Measurements from ENCODE around the gene GPI. TPM values are rescaled to one million over a fixed set of nuclear protein-coding genes. Genes with fewer than 3 reads are reported as not detected.
A peak's percentile ranks its signal among the peaks of the same experiment; 100 is the strongest.

The GPI gene
- total and polyA plus RNA-seq, 10 donors = 57.5 to 257 (median 161) TPM

- DNase-seq = no peak
- no peak for TF ChIP-seq POLR2A (IDR thresholded peaks at IDR 0.05)
- peak in 1 of 3 donors; percentile 23 for TF ChIP-seq POLR2AphosphoS5 (IDR thresholded peaks at IDR 0.05)
- TF ChIP-seq, protein P1, sequence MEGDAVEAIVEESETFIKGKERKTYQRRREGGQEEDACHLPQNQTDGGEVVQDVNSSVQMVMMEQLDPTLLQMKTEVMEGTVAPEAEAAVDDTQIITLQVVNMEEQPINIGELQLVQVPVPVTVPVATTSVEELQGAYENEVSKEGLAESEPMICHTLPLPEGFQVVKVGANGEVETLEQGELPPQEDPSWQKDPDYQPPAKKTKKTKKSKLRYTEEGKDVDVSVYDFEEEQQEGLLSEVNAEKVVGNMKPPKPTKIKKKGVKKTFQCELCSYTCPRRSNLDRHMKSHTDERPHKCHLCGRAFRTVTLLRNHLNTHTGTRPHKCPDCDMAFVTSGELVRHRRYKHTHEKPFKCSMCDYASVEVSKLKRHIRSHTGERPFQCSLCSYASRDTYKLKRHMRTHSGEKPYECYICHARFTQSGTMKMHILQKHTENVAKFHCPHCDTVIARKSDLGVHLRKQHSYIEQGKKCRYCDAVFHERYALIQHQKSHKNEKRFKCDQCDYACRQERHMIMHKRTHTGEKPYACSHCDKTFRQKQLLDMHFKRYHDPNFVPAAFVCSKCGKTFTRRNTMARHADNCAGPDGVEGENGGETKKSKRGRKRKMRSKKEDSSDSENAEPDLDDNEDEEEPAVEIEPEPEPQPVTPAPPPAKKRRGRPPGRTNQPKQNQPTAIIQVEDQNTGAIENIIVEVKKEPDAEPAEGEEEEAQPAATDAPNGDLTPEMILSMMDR (IDR thresholded peaks at IDR 0.05 in 8 of 11, conservative IDR thresholded peaks at IDR 0.05 in 3 of 11) = no peak
- Histone ChIP-seq H3K36me3 (peaks cover 11 to 100% (median 79%) of the 10 kb centered on the region in 6 donors), H3K9me3 (no peaks in the 10 kb centered on the region), H3K4me1 (no peaks in the 10 kb centered on the region), H3K27me3 (replicated peaks in 1 of 7) (no peaks in the 10 kb centered on the region), H3K27ac (no peak overlapping the region), H3K4me3 (no peak overlapping the region)
- intact Hi-C loops (cut with DNase I; ENCODE audit: low total_unique reads) = no loop called here
- WGBS, 5 donors = 88 to 96% (median 96%) methylated on average over 7 to 14 of the region's 14 CpGs
Measured at GRCh38 chr19:34381399-34382251, 16.6 kb downstream of the GPI start.

- Histone ChIP-seq H3K4me3 (no peak overlapping the region), H3K27ac (no peak overlapping the region), H3K9me3 (no peaks in the 10 kb centered on the region), H3K4me1 (no peaks in the 10 kb centered on the region), H3K36me3 (peaks cover 11 to 100% (median 74%) of the 10 kb centered on the region in 6 donors), H3K27me3 (replicated peaks in 1 of 7) (no peaks in the 10 kb centered on the region)
- intact Hi-C loops (cut with DNase I; ENCODE audit: low total_unique reads) = no loop called here
- WGBS, 5 donors = 93 to 98% (median 97%) methylated on average over 4 of the region's 4 CpGs
- DNase-seq = no peak
- no peak for TF ChIP-seq POLR2AphosphoS5 (IDR thresholded peaks at IDR 0.05)
- TF ChIP-seq POLR2A (IDR thresholded peaks at IDR 0.05) = no peak
- TF ChIP-seq, protein P1 (IDR thresholded peaks at IDR 0.05 in 8 of 11, conservative IDR thresholded peaks at IDR 0.05 in 3 of 11) = no peak
Measured at GRCh38 chr19:34382471-34382870, 17.5 kb downstream of the GPI start.

- TF ChIP-seq POLR2AphosphoS5 (IDR thresholded peaks at IDR 0.05) (no peak), POLR2A (IDR thresholded peaks at IDR 0.05) (no peak)
- TF ChIP-seq, protein P1 (IDR thresholded peaks at IDR 0.05 in 8 of 11, conservative IDR thresholded peaks at IDR 0.05 in 3 of 11) = no peak
Measured at GRCh38 chr19:34383599-34383998, 18.6 kb downstream of the GPI start.

DNA sequence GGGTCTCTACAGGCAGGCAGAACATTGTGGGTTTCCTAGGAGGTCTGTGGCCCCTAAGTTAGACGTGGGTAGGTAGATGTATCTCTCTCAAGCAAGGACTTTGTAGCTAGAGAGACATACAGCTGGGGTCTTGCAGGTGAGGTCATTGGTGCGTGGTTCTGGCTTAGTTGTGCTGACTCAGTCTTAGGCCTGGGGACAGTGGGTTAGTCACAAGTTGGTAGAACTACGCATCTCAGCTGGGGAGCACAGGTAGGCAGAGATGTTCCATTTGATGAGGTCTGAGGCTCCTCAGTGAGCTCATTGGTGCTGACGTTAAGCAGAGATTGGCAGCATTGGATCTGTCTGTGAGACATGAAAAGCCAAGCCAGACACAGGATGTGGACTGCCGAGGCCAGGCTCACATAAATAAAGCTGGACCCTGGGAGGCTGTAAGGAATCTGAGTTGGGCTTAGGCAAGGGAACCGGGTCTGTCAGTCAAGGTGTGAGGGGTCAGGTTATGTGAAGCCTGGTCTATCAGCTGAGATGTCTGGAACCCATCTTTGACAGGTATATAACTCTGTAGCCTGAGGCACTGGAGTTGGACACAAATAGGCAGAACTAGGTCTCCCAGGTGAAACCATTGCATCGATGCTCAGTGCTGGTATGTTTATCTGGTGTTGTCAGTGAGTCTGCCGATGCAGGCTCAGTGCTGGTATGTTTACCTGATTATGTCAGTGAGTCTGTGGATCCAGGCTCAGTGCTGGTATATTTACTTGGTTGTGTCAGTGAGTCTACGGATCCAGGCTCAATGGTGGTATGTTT is 21.8 kb downstream of the GPI start:
- 89 to 94% (median 94%) methylated on average over 9 of the region's 9 CpGs for WGBS, 5 donors
- H3K27ac ChIP-seq = no peak overlapping the region
- DNase-seq = no peak
- TF ChIP-seq, protein P1 (IDR thresholded peaks at IDR 0.05 in 8 of 11, conservative IDR thresholded peaks at IDR 0.05 in 3 of 11) = no peak
- TF ChIP-seq POLR2A (IDR thresholded peaks at IDR 0.05) = no peak
- no peak for TF ChIP-seq POLR2AphosphoS5 (IDR thresholded peaks at IDR 0.05)
- no peak overlapping the region for H3K4me3 ChIP-seq
- H3K36me3 ChIP-seq = peaks cover 4 to 100% (median 72%) of the 10 kb centered on the region in 6 donors
- H3K9me3 ChIP-seq = no peaks in the 10 kb centered on the region
- no peaks in the 10 kb centered on the region for H3K4me1 ChIP-seq
- intact Hi-C loops (cut with DNase I; ENCODE audit: low total_unique reads) = no loop called here
- no peaks in the 10 kb centered on the region for H3K27me3 ChIP-seq (replicated peaks in 1 of 7)

More at GRCh38 chr19:34383599-34383998, 18.6 kb downstream of the GPI start:
- Histone ChIP-seq H3K27ac (no peak overlapping the region), H3K36me3 (peaks cover 9 to 100% (median 74%) of the 10 kb centered on the region in 6 donors), H3K4me3 (no peak overlapping the region), H3K4me1 (no peaks in the 10 kb centered on the region), H3K27me3 (replicated peaks in 1 of 7) (no peaks in the 10 kb centered on the region), H3K9me3 (no peaks in the 10 kb centered on the region)
- intact Hi-C loops (cut with DNase I; ENCODE audit: low total_unique reads) = no loop called here
- 95 to 100% (median 98%) methylated on average over 5 of the region's 5 CpGs for WGBS, 5 donors
- DNase-seq = no peak
